HG02981 (cell line): Measurements from ENCODE around the gene MNDA.
"Not testable (repeated sequence)": the region's sequence is repeated elsewhere in the genome, so short reads cannot be mapped to it uniquely, and the experiment has no call there.

ENCODE experiments used
- ATAC-seq: cut with Tn5 transposase; IDR thresholded peaks from one replicate; pipeline ENCODE4 v1.9.1; 2021; ENCODE audit warnings: mild to moderate bottlenecking, moderate library complexity; ENCODE audit not compliant: unreplicated experiment

Gene MNDA

DNA sequence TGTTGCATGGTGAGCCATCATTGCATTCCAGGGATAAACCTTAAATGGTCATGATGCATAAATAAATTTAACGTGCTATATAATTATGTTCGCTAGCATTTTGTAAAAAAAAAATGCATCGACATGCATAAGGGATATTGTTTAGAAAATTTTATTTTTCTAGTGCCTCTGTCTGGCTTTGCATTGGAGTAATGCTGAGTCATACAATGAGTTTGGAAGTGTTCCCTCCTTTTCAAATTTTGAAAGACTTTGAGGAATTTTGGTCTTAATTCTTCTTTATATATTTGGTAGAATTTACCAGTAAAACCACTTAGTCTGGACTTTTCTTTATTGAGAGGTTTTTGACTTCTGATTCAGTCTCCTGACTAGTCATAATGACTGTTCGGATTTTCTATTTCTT is 4.9 kb downstream of the MNDA start:
- ATAC-seq = no peak

DNA sequence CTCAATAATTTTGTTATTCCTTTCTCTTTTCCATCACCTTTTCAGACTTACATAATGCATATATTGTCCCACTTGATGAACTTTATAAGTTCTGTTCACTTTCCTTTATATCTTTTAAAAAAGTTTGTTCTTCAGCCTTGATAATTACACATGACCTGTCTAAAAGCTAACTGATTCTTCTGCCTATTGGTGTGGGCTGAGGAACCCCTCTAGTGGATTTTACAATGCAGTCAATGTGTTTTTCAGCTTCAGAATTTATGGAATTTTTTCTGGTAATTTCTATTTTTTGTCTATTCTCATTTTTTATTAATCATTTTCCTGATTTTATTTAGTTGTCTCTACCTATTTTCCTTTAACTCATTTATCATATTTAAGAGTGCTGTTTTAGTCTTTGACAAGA is 7.5 kb downstream of the MNDA start:
- no peak for ATAC-seq

DNA sequence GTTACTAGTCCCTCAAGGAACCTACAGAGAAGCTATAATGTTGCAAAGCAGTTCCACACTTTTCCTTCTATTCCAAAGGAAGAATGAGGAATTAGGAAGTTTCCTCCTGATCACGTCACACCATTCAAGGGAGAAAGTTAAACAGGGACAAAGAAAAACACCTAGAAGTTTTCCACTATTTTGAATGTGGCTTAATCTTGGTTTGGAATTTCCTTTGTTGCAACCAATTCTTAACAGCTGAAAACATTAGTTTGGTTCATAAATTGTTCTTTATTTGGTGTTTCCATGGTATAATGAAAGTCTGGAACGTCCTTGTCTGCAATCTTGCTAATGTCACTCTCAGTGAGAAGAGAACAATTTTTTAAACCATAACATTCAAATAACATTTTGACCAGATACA is 8.4 kb downstream of the MNDA start:
- ATAC-seq = no peak

DNA sequence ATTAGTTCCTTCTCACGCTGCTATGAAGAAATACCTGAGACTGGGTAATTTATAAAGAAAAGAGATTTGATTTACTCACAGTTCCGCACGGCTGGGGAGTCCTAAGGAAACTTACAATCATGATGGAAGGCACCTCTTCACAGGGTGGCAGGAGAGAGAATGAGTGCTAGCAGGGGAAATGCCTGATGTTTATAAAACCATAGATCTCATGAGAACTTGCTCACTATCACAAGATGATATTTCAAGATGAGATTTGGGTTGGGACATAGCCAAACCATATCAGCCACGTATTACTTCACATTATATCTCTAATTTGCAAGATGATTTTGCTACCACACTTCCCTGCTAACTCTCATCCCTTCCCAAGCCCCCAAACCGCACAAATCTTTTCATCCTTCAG is 9.1 kb downstream of the MNDA start:
- ATAC-seq = no peak

DNA sequence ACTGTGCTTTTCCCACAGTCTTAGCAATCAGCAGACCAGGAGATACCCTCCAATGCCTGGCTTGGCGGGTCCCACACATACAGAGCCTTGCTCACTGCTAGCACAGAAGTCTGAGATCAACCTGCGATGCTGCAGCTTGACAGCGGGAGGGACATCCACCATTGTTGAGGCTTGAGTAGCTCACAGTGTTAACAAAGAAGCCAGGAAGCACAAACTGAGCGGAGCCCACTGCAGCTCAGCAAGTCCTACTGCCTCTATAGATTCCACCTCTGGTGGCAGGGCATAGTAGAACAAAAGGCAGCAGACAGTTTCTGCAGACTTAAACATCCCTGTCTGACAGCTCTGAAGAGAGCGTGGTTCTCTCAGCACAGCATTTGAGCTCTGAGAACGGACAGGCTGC is 33.4 kb downstream of the MNDA start:
- ATAC-seq = no peak

DNA sequence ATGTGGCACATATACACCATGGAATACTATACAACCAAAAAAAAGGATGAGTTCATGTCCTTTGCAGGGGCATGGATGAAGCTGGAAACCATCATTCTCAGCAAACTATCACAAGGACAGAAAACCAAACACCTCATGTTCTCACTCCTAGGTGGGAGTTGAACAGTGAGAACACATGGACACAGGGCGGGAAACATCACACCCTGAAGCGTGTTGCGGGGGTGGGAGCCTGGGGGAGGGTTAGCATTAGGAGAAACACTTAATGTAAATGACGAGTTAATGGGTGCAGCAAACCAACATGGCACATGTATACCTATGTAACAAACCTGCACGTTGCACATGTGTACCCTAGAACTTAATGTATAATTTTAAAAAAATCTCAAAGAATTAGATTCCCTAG is 39.3 kb downstream of the MNDA start:
- not testable (repeated sequence) for ATAC-seq

DNA sequence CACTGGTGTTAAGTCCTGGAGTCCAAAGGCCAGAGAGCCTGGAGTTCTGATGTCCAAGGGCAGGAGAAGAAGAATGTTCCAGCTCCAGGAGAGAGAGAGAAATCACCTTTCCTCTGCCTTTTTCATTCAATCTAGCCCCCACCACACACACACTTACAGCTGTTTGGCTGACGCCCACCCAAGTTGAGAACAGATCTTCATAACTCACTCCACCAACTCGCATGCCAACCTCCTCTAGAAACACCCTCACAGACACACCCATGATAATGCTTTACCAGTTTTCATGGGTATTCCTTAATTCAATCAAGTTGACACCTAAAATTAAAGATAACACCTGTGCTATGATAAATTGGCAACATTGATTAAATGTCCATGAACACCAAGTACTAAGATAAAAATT is 42.0 kb downstream of the MNDA start:
- ATAC-seq = no peak

DNA sequence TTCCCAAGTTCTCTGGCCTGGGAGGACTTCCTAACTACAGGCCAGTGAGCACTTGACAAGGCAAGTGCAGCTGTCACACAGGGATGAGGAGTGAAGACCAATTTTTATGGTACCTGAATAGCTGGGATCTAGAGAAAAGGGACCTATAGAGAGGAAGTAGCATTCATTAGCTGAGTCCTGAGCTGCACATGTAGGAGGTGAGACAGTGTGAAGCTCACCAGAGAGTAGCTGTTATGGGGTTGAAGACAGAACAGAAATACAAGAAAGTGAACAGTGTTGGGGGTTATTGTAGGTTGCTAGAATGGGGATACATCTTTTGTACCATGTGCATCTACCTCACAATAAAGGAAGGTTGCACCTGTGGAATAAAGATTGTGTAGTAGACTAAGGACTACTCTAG is 62.5 kb downstream of the MNDA start:
- no peak for ATAC-seq

DNA sequence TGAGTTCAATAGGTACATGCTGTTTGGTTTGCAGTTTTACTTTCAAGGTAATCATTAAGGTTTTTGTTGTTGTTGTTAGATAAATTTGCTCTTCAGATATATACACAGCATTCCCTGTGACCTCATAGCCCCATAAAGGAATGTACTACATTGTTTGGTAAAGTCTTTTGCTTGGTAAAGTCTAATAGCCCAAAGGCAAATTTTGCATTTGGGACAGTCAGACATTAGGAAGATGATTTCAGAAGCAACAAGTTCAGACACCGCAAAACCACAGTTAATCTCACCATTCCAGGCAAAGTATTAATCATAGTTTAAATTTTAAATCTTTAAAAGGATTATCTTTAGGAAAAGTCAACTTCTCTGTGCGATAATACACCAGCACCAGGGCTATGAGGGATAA is 67.6 kb downstream of the MNDA start:
- no peak for ATAC-seq
